ENCODE measurements around the gene CAP1.

- no peak for TF ChIP-seq FOXS1 (CRISPR knock-in tag; IDR thresholded peaks at IDR 0.05)
- TF ChIP-seq ZSCAN20 (CRISPR knock-in tag; IDR thresholded peaks at IDR 0.05): no peak
These were observed 38.2 kb downstream of the CAP1 start for GRCh38 chr1:40078512-40079333.
